ENCODE measurements around the gene TMEM161A.
A peak's percentile ranks its signal among the peaks of the same experiment; 100 is the strongest.
"Not testable (repeated sequence)": the region's sequence is repeated elsewhere in the genome, so short reads cannot be mapped to it uniquely, and the experiment has no call there.

Gene TMEM161A

DNA sequence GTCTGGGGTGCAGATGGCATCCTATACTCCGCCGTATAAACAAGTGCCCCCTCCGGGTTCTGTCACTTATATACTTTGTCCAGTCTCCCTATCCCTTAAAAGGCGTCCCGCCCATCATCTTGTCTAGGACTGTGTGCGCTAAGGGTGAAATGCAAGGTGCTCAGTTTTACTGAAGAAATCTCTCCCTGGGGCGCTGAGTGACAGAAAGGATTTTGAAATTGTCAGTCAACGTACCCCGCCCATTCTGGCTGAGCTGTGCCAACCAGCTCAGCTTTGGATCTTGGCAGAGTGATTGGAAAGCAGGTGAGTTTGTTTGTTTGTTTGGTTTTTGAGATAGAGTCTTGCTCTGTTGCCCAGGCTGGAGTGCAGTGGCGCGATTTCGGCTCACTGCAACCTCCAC is 4.1 kb upstream of the TMEM161A start:
- Mint-ChIP-seq H3K4me1 (peaks cover 18% of the 10 kb centered on the region), H3K27ac (no peak overlapping the region), H3K36me3 (no peaks in the 10 kb centered on the region), H3K27me3 (no peaks in the 10 kb centered on the region), H3K9me3 (no peaks in the 10 kb centered on the region), H3K4me3 (no peak overlapping the region)

DNA sequence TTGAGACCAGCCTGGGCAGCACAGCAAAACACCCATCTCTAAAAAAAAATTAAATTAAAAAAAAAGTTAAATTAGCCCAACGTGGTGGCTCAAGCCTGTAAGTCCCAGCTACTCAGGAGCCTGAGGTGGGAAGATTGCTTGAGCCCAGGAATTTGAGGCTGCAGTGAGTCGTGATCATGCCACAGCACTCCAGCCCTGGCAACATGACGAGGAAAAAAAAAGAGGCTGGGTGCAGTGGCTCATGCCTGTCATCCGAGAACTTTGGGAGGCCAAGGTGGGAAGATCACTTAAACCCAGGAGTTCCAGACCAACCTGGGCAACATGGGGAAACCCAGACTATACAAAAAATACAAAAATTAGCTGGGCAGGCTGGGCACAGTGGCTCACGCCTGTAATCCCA is 2.2 kb upstream of the TMEM161A start:
- Mint-ChIP-seq H3K27me3 (no peaks in the 10 kb centered on the region), H3K4me1 (peaks cover 24% of the 10 kb centered on the region), H3K9me3 (no peaks in the 10 kb centered on the region), H3K4me3 (no peak overlapping the region), H3K27ac (no peak overlapping the region), H3K36me3 (no peaks in the 10 kb centered on the region)

DNA sequence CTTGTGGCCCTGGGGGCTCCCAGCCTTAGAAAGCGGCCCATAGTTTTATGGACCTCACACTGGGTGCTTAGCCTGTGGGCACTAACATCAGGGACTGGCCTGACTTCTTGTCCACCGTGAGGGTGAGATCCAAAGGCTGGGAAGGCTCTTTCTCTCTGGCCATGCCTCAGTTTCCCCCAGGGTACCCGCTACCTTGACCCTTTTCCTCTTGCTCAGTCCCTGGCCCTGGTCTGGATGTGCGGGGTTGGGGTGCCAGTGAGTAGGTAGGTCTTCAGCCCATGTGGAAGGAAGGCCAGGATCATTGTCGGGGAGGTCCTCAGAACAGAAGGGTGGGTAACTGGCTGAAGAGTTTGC is 1.6 kb upstream of the TMEM161A start:
- no peaks in the 10 kb centered on the region for H3K27me3 Mint-ChIP-seq
- no peak overlapping the region for H3K4me3 Mint-ChIP-seq
- H3K4me1 Mint-ChIP-seq: peaks cover 29% of the 10 kb centered on the region
- H3K27ac Mint-ChIP-seq: peak overlapping the region; percentile 70
- H3K9me3 Mint-ChIP-seq: no peaks in the 10 kb centered on the region
- no peaks in the 10 kb centered on the region for H3K36me3 Mint-ChIP-seq

DNA sequence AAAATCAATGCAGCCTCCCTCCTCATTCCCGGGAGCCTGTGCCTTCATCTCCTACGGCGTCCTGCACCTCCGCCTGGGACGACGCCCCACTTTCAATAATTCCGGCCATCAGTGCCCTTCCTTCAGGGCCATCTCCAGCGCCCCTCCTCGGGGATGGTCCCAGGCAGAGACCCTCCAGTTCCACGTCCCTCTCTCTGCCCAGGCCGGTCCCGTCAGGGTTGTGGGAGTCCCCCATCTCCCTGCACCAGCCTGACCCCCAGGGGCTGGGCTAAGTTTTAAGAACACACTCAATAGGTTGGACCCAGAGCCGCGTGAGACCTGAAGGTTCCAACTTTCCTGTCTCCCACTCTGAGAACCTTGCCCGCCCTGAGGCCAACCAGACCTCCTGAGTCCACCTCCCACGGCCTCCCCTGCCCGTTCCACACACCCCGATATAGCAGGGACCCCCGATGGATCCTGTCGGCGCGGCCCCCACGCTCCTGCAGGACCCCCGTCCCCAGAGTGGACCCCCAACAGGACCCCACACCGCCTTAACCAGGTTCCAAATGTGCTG is 646 bp downstream of the TMEM161A start:
- Mint-ChIP-seq H3K27me3 (no peaks in the 10 kb centered on the region), H3K4me1 (peaks cover 32% of the 10 kb centered on the region), H3K27ac (peak overlapping the region; percentile 98), H3K36me3 (peaks cover 2% of the 10 kb centered on the region), H3K4me3 (peak overlapping the region; percentile 100), H3K9me3 (no peaks in the 10 kb centered on the region)

DNA sequence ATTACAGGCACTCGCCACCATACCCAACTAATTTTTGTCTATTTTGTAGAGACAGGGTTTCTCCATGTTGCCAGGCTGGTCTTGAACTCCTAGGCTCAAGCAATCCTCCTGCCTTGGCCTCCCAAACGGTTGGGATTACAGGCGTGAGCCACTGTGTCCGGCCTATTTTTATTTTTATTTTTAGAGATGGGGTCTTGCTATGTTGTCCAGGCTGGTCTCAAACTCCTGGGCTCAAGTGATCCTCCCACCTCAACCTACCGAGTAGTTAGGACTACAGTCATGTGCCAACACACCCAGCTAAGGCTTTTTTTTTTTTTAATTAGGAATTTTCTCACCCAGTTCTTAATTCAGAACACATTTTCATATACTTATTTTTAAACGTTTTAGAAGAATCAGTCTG is 2.6 kb downstream of the TMEM161A start:
- H3K36me3 Mint-ChIP-seq, H3K27me3 Mint-ChIP-seq, H3K9me3 Mint-ChIP-seq, H3K27ac Mint-ChIP-seq, H3K4me3 Mint-ChIP-seq: not testable (repeated sequence)
- H3K4me1 Mint-ChIP-seq: peaks cover 32% of the 10 kb centered on the region

DNA sequence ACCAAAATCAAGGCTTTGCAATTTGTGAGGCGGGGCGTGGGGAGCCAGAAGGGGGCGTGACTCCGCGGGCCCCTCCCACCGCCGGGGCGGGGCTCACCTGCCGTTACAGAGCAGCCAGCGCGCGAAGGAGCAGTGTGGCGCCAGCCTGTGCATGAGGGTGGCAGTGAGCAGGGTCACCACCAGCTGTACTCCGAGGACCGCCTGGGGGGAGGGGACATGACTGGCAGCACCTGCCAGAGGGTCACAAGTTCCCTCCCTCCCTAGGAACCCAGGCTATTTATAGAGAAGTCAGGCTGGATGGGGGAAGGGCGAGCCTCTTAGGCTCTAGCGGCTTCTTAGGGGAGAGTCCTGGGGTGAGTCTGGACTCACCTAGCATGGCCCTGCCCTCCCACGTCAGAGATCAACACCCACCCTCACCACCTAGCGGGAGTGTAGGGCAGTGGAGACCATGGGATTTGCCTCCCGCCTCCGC is 3.6 kb downstream of the TMEM161A start:
- H3K27ac Mint-ChIP-seq: no peak overlapping the region
- H3K27me3 Mint-ChIP-seq: no peaks in the 10 kb centered on the region
- peaks cover 32% of the 10 kb centered on the region for H3K4me1 Mint-ChIP-seq
- no peaks in the 10 kb centered on the region for H3K9me3 Mint-ChIP-seq
- peaks cover 10% of the 10 kb centered on the region for H3K36me3 Mint-ChIP-seq
- no peak overlapping the region for H3K4me3 Mint-ChIP-seq

DNA sequence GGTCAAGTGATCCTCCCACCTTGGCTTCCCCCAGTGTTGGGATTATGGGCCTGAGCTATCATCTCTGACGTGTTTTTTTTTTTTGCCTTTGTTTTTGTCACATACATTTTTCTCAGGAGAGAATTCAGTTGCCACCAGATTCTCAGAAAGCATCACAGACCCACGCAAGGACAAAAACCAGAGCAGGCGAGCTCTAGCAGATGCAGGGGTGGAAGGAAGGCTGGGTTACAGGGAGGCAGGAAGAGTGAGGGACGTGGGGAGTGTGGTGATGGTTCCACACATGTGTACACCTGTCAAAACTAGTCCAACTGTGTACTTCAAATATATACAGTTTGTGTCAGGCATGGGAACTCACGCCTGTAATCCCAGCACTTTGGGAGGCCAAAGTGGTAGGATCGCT is 4.3 kb downstream of the TMEM161A start:
- Mint-ChIP-seq H3K9me3 (no peaks in the 10 kb centered on the region), H3K36me3 (peaks cover 10% of the 10 kb centered on the region), H3K4me3 (no peak overlapping the region), H3K27me3 (no peaks in the 10 kb centered on the region), H3K27ac (no peak overlapping the region), H3K4me1 (peaks cover 28% of the 10 kb centered on the region)

DNA sequence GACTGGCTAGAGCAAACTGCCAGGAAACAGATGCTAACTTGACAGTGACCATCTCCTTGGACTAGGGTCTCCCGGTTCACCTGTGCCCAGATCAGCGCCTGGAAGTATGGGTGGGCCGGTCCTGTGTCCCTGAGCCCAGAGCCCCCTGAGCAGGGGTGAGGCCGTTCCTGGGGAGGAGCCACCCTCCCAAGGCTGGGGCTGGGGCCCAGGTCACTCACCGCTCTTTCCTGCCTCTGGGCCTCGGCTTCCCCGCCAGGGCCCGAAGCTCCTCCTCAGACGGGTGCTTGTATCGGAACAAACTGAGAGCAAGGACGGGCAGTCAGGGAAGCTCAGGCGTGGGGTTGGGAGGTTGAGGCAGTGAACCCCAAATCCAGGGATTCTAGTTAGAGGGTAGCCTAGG is 5.4 kb downstream of the TMEM161A start:
- H3K4me1 Mint-ChIP-seq: peaks cover 19% of the 10 kb centered on the region
- no peak overlapping the region for H3K4me3 Mint-ChIP-seq
- H3K27ac Mint-ChIP-seq: no peak overlapping the region
- H3K27me3 Mint-ChIP-seq: no peaks in the 10 kb centered on the region
- H3K36me3 Mint-ChIP-seq: peaks cover 11% of the 10 kb centered on the region
- no peaks in the 10 kb centered on the region for H3K9me3 Mint-ChIP-seq

DNA sequence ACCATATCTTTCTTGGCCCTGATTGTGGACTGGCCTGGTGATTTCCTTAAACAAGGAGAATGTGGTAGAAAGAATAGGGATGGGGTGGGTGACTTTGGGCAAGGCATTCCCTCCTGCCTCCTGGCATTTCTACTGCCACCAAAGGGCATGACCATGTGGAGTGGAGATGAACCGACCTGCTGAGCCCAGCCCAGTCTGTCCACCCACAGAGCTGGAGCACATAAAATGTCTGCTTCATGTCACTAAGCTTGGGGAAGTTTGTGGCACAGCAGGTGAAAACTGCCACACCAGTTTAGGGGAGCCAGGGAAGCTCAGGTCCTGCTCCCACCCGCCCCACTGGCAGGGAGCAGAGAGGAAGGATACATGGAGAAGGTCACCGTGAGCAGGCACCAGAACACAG is 6.3 kb downstream of the TMEM161A start:
- Mint-ChIP-seq H3K9me3 (no peaks in the 10 kb centered on the region), H3K4me3 (no peak overlapping the region), H3K36me3 (peaks cover 12% of the 10 kb centered on the region), H3K27me3 (no peaks in the 10 kb centered on the region), H3K4me1 (peaks cover 10% of the 10 kb centered on the region), H3K27ac (no peak overlapping the region)

DNA sequence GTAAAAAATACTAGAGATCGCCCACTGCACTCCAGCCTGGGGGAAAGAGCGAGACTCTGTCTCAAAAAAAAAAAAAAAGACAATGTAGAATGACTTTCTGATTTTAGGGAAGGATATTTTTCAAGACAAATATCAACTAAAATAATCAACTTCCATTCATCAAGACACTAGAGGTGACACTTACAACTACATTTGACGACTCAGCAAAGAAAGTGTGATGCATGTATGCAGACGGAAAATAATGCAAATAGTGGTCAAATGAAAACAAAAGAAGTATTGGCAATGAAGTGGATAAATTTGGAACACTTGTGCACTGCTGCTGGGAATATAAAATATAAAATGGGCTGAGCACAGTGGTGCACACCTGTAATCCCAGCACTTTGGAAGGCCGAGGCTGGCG is 12.2 kb downstream of the TMEM161A start:
- no peak overlapping the region for H3K4me3 Mint-ChIP-seq
- no peaks in the 10 kb centered on the region for H3K27me3 Mint-ChIP-seq
- no peak overlapping the region for H3K27ac Mint-ChIP-seq
- no peaks in the 10 kb centered on the region for H3K4me1 Mint-ChIP-seq
- peaks cover 19% of the 10 kb centered on the region for H3K36me3 Mint-ChIP-seq
- no peaks in the 10 kb centered on the region for H3K9me3 Mint-ChIP-seq

DNA sequence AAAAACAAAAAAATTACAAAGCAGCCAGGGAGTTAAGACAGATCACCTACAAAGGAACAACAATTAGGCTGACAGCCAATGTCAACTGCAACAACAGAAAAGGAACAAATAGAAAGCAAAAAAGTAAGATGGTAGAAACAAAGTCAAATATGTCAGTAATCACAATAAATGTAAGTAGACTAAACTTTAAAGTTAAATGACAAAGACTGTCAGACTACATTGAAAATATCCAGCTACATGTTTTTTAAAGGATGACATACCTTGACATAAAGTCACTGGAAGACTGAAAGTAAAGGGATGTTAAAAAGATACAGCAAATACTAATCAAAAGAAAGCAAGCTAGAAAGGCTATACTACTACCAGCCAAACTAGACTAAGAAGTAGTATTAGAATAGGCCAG is 14.9 kb downstream of the TMEM161A start:
- Mint-ChIP-seq H3K9me3 (no peaks in the 10 kb centered on the region), H3K27me3 (no peaks in the 10 kb centered on the region), H3K27ac (no peak overlapping the region), H3K36me3 (peaks cover 23% of the 10 kb centered on the region), H3K4me1 (no peaks in the 10 kb centered on the region), H3K4me3 (no peak overlapping the region)

DNA sequence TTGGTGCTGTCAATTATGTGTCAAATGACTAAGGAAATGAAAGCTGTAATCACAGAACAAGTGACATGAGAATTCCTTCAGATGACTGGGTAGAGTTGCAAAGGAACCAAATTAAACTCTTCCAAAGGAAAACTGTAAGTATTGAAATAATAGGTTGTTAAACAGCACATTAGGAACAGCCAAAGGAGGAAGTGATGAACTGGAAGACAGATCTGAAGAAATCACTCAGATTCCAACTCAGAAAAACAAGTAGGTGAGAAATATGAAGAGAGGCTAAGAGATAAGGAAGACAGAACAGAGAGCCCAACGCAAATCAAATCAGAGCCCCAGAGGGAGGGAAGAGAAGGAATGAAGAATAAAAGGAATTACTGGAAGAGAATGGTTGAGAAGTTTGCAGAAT is 15.4 kb downstream of the TMEM161A start:
- no peaks in the 10 kb centered on the region for H3K4me1 Mint-ChIP-seq
- no peak overlapping the region for H3K27ac Mint-ChIP-seq
- no peak overlapping the region for H3K4me3 Mint-ChIP-seq
- no peaks in the 10 kb centered on the region for H3K27me3 Mint-ChIP-seq
- H3K36me3 Mint-ChIP-seq: peaks cover 22% of the 10 kb centered on the region
- H3K9me3 Mint-ChIP-seq: no peaks in the 10 kb centered on the region

DNA sequence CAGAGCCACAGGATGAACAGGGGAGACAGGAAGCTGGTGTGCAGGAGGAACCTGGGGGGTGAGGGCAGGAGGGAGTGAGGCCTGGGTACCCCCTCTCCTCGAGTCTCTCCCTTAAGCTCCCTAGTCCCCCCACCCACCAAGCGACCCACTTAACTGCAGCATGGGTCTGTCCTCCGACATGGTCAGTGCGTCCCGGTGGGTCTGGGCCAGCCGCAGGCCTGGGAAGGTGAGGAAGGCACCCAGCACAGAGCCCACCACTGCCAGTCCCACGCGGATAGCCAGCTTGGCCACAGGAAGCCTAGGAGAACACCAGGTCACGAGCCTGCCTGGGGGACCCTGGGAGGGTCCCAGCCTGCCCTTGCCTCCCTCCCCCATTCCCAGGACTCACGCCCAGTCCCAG is 16.9 kb downstream of the TMEM161A start:
- Mint-ChIP-seq H3K4me3 (no peak overlapping the region), H3K27me3 (no peaks in the 10 kb centered on the region)

DNA sequence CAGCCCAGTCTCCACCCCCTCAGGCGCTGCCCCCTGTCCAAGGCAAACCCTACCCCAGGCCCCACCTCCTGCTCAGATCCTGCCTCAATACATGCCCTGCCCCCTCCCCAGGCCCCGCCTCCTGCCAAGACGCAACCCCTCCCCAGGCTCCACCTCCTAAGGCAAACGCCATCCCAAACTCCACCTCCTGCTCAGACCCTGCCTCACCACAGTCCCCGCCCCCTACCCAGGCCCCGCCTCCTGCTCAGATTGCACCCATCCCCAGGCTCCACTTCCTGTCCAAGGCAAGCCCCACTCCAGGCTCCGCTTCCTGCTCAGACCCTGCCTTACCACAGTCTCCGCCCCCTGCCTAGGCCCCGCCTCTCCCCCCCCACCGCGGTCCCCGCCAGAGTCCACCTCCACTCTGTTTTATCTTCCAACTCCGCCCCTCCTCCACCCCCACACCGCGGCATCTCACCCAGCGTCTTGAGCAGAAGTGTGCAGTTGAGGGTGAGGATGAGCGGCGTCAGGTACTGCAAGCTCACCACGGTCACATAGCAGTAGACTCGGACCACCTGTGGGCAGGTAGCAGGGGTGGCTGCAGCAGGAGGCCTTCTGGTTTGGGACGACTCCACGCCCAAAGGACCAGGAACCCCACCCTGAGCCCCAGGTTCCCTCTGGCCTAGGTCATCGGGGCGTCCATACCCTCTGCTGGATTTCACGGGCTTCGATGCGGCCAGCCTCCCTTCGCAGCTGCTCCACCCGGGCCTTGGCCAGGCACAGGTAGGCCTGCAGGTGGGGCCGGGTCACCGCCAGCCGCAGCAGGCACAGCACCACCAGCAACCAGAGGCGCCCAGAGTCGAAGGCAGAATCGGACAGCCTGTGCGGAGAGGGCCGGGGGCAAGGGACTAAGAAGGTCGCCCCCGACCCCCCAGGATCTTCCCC is 17.7 kb downstream of the TMEM161A start:
- no peaks in the 10 kb centered on the region for H3K27me3 Mint-ChIP-seq
- H3K36me3 Mint-ChIP-seq: peaks cover 21% of the 10 kb centered on the region
- no peak overlapping the region for H3K4me3 Mint-ChIP-seq
- no peaks in the 10 kb centered on the region for H3K9me3 Mint-ChIP-seq
- H3K27ac Mint-ChIP-seq: no peak overlapping the region
- H3K4me1 Mint-ChIP-seq: no peaks in the 10 kb centered on the region

More for the DNA sequence above, 16.9 kb downstream of the TMEM161A start:
- no peaks in the 10 kb centered on the region for H3K9me3 Mint-ChIP-seq
- H3K4me1 Mint-ChIP-seq: no peaks in the 10 kb centered on the region
- no peak overlapping the region for H3K27ac Mint-ChIP-seq
- H3K36me3 Mint-ChIP-seq: peaks cover 21% of the 10 kb centered on the region

DNA sequence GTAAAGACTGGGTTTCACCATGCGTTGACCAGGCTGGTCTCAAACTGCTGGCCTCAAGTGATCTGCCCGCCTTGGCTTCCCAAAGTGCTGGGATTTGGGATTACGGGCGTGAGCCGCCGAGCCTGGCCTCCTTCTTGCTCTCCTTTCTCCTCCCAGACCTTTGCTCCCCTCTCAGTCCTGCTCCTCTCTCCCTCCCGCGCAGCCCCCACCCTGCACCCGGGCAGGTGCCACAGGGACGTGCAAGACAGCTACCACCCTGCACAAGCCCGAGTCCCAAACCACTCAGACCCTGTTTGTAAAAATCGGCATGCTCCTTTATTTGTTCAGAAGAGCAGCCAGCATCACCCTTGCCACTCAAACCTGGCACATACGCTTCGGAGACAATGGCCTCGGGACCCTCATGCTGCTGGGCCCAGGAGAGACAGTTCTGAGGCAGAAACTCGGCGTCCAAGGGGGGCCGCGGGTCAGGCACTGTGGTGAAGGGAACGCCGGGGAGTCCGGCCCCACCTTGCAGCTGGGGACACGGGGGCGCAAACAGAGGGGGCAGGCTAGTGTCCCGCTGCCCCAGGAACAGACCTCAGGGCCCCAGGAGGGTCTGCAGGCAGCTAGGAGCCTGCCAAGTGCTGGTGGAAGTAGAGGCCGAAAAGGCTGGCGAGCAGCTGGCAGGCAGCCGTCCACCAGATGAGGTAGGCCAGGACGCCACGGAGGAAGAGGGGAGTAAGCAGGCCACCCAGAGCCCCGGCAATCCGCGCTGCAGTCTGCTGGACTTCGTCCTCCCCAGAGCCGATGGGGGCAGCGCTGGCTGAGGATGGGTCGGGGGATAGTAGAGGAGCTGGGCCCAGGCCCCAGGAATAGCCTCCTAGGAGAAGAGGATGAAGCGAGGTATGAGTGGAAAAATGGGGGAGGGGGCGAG is 18.7 kb downstream of the TMEM161A start:
- Mint-ChIP-seq H3K27me3 (no peaks in the 10 kb centered on the region), H3K4me1 (no peaks in the 10 kb centered on the region), H3K27ac (no peak overlapping the region), H3K36me3 (peaks cover 21% of the 10 kb centered on the region), H3K4me3 (no peak overlapping the region), H3K9me3 (no peaks in the 10 kb centered on the region)

DNA sequence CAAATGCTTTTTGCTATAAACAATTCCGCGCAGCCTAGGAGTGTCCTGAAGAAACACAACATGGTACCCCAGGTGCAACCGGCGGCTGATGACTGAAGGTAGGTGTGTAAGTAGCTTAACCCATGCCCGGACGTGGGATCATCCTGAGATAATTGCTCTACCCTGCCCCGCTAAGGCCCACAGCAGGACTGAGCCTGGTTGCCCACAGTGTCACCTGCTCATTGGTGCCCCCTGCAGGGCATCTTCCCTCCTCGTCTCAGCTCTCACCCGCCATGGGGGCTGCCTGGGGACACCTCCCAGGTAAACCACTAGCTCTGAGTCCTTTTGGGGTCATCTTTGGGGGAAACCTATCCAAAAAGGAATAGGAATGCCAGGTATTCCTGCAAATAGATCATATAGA is 22.3 kb downstream of the TMEM161A start:
- Mint-ChIP-seq H3K27ac (no peak overlapping the region), H3K36me3 (peaks cover 6% of the 10 kb centered on the region), H3K4me1 (no peaks in the 10 kb centered on the region), H3K9me3 (no peaks in the 10 kb centered on the region), H3K4me3 (no peak overlapping the region), H3K27me3 (no peaks in the 10 kb centered on the region)
